Measurements from ENCODE around the gene SLC7A6OS. TPM values are rescaled to one million over a fixed set of nuclear protein-coding genes. Genes with fewer than 3 reads are reported as not detected.

SLC7A6OS gene
- total and polyA plus RNA-seq, 10 of the 15 experiments (the other 5 are each of a cell fraction or from before 2014, with no cell fraction given): 2.9 to 27.4 (median 16.9) TPM

GRCh38 chr16:68289621-68290329 is 21.0 kb downstream of the SLC7A6OS start:
- Histone ChIP-seq H3K4me3 (peak overlapping the region; percentile 29; the same call in 1 of the 2 replicates), H2AFZ (ENCODE audit: control insufficient read depth, low read depth, low read length) (no peak overlapping the region), H3K36me3 (ENCODE audit: control insufficient read depth in 2 of 2, insufficient read depth in 2 of 2, low read length in 1 of 2) (peaks cover 30 to 31% of the 10 kb centered on the region in 2 experiments; a peak in 3 of 4 replicates), H3K4me1 (ENCODE audit: control insufficient read depth, insufficient read depth, low read length) (peaks cover 57% of the 10 kb centered on the region), H4K20me1 (ENCODE audit: control insufficient read depth, insufficient read depth) (no peaks in the 10 kb centered on the region), H3K9ac (ENCODE audit: control insufficient read depth, insufficient read depth, low read length) (peak overlapping the region; percentile 59; the same call in 1 of the 2 replicates), H3K9me3 (replicated peaks; ENCODE audit: control insufficient read depth, insufficient read depth, low read length) (no peaks in the 10 kb centered on the region), H3K4me2 (ENCODE audit: control insufficient read depth, insufficient read depth) (peak overlapping the region; percentile 67), H3K27me3 (replicated peaks in 1 of 2; ENCODE audit: control insufficient read depth in 2 of 2, insufficient read depth in 2 of 2, low read length in 1 of 2) (no peaks in the 10 kb centered on the region), H3K79me2 (ENCODE audit: control insufficient read depth, insufficient read depth, low read length) (peaks cover 39% of the 10 kb centered on the region), H3K27ac (ENCODE audit: control insufficient read depth, insufficient read depth) (peak overlapping the region; percentile 92)
- RAD21 ChIA-PET (ENCODE audit: unreplicated experiment): interaction anchor here (0.6 to 4.9 kb wide), 13 partner anchors 9 to 48 kb away, joined by 3 to 55 read pairs (median 9); partner anchors contain the start of genes PRMT7, SLC7A6 and SLC7A6OS
- POLR2A ChIA-PET: interaction anchor here (0.5 to 11.1 kb wide), 11 partner anchors 10 to 180 kb away, joined by 3 to 177 read pairs (median 5); partner anchors contain the start of genes PRMT7, SLC7A6 and SLC7A6OS
- FAIRE-seq: peak; percentile 38
- SMC1A ChIA-PET (ENCODE audit: uncharacterized antibody, unreplicated experiment): interaction anchor here (0.7 to 5.0 kb wide), 14 partner anchors 10 to 204 kb away, joined by 3 to 56 read pairs (median 8); partner anchors contain the start of genes PRMT7, SLC7A6 and SLC7A6OS
- peak; percentile 77 for DNase-seq (ENCODE audit: low read depth, low spot score)
- no TSS peak for BruUV-seq (replicated peaks)
- in situ Hi-C loops (cut with MboI) (no loop called here), intact Hi-C loops (cut with micrococcal nuclease; ENCODE audit: unreplicated experiment) (loop anchor here (1.0 kb wide), 1 partner anchor 25 kb away; the partner anchor contains the start of gene SLC7A6)
- CTCF ChIA-PET: interaction anchor here (0.7 to 4.8 kb wide), 9 partner anchors 11 to 776 kb away, joined by 3 to 94 read pairs (median 3); partner anchors contain the start of gene SLC7A6
- 43% methylated on average over 4 of the region's 4 CpGs for WGBS (ENCODE audit: insufficient coverage, insufficient replicate concordance, low lambda C conversion rate, missing lambda C conversion rate)
- peak; percentile 95 for ATAC-seq
- no peak for TF ChIP-seq CBX5 (IDR thresholded peaks at IDR 0.05; ENCODE audit: low read depth)
- no peak; the same call in 1 of the 2 replicates for TF ChIP-seq MAX (IDR thresholded peaks at IDR 0.05; ENCODE audit: low read depth, low read length)
- no peak for TF ChIP-seq ASH2L (IDR thresholded peaks at IDR 0.05; ENCODE audit: borderline replicate concordance, low read depth)
- TF ChIP-seq STAT1 (conservative IDR thresholded peaks at IDR 0.05): no peak
- no peak for TF ChIP-seq NFYA (IDR thresholded peaks at IDR 0.05; ENCODE audit: borderline replicate concordance, low read depth, low read length)
- peak in 1 of 2 experiments; percentile 46; a peak in 1 of 3 replicates for TF ChIP-seq EGR1 (IDR thresholded peaks at IDR 0.05; ENCODE audit: borderline replicate concordance in 1 of 2, low read depth in 2 of 2, low read length in 2 of 2)
- peak; percentile 36; the same call in 1 of the 2 replicates for TF ChIP-seq MTA2 (IDR thresholded peaks at IDR 0.05; ENCODE audit: low read depth)
- peak; percentile 74 for TF ChIP-seq PBX3 (IDR thresholded peaks at IDR 0.05; ENCODE audit: insufficient replicate concordance, low read depth, low read length)
- TF ChIP-seq FOS (IDR thresholded peaks at IDR 0.05; ENCODE audit: borderline replicate concordance, extremely low read depth, insufficient read length): no peak
- no peak for TF ChIP-seq ZNF217 (IDR thresholded peaks at IDR 0.05)
- TF ChIP-seq HDAC2 (IDR thresholded peaks at IDR 0.05): no peak
- no peak for TF ChIP-seq ZNF207 (IDR thresholded peaks at IDR 0.05; ENCODE audit: borderline replicate concordance)
- TF ChIP-seq PRDM15 (CRISPR knock-in tag; IDR thresholded peaks at IDR 0.05): no peak
- TF ChIP-seq ETV6 (conservative IDR thresholded peaks at IDR 0.05 in 1 of 2, IDR thresholded peaks at IDR 0.05 in 1 of 2; ENCODE audit: borderline replicate concordance in 1 of 2, low read depth in 1 of 2): no peak
- TF ChIP-seq NFYB (IDR thresholded peaks at IDR 0.05; ENCODE audit: insufficient read depth, low read depth, low read length): no peak
- TF ChIP-seq TCF12 (IDR thresholded peaks at IDR 0.05; ENCODE audit: low read depth, low read length): no peak
- no peak for TF ChIP-seq NR2C2 (IDR thresholded peaks at IDR 0.05; ENCODE audit: borderline replicate concordance, control insufficient read depth, insufficient read length, low read depth)
